Femur (tissue), 1 donor: ENCODE measurements around the gene AQP11.
"Not testable (repeated sequence)": the region's sequence is repeated elsewhere in the genome, so short reads cannot be mapped to it uniquely, and the experiment has no call there.

Experiments
- DNase-seq: peaks from one replicate; pipeline ENCODE4 v3.0.0-alpha.2; 2017

AQP11 gene

GRCh38 chr11:77593883-77594282 lies 4.1 kb downstream of the AQP11 start:
- DNase-seq: no peak

- DNase-seq: no peak
These were observed 6.9 kb downstream of the AQP11 start for GRCh38 chr11:77596626-77597025.

- DNase-seq: no peak
These were observed 8.4 kb downstream of the AQP11 start for GRCh38 chr11:77598195-77598594.

- no peak for DNase-seq
These were observed 12.8 kb downstream of the AQP11 start for GRCh38 chr11:77602381-77603088.

- DNase-seq: no peak
These were observed 14.5 kb downstream of the AQP11 start for GRCh38 chr11:77604281-77604680.

GRCh38 chr11:77609234-77609633 lies 19.5 kb downstream of the AQP11 start:
- no peak for DNase-seq

- DNase-seq: no peak
These were observed 22.2 kb downstream of the AQP11 start for GRCh38 chr11:77611921-77612320.

GRCh38 chr11:77617892-77618291 lies 28.1 kb downstream of the AQP11 start:
- DNase-seq: no peak

- DNase-seq: no peak
These were observed 29.9 kb downstream of the AQP11 start for GRCh38 chr11:77619576-77620198.

- no peak for DNase-seq
These were observed 40.5 kb downstream of the AQP11 start for GRCh38 chr11:77630157-77630710.

- DNase-seq: not testable (repeated sequence)
These were observed 44.2 kb downstream of the AQP11 start for GRCh38 chr11:77633926-77634325.

GRCh38 chr11:77636731-77637344 lies 47.1 kb downstream of the AQP11 start:
- no peak for DNase-seq

GRCh38 chr11:77637345-77638165 lies 47.8 kb downstream of the AQP11 start, which contains the start of gene CLNS1A:
TSS of gene CLNS1A (minus strand) at chr11:77637794. CDS start at chr11:77637714, 80 bp downstream.
- DNase-seq: peak; percentile 93

GRCh38 chr11:77642228-77642627 lies 52.5 kb downstream of the AQP11 start:
- no peak for DNase-seq

GRCh38 chr11:77644887-77645286 lies 55.1 kb downstream of the AQP11 start:
- DNase-seq: no peak

GRCh38 chr11:77647654-77648305 lies 58.0 kb downstream of the AQP11 start:
- no peak for DNase-seq

- no peak for DNase-seq
These were observed 60.4 kb downstream of the AQP11 start for GRCh38 chr11:77650123-77650522.

GRCh38 chr11:77654770-77655434 lies 65.1 kb downstream of the AQP11 start:
- no peak for DNase-seq

- no peak for DNase-seq
These were observed 66.6 kb downstream of the AQP11 start for GRCh38 chr11:77656362-77656761.

GRCh38 chr11:77658213-77659013 lies 68.7 kb downstream of the AQP11 start:
- DNase-seq: no peak
